HG03025 (cell line): Measurements from ENCODE around the gene OPALIN.

Source experiments
- ATAC-seq: cut with Tn5 transposase; IDR thresholded peaks from one replicate; pipeline ENCODE4 v1.9.1; 2021; ENCODE audit warnings: mild to moderate bottlenecking, moderate library complexity; ENCODE audit not compliant: unreplicated experiment, low FRiP score

OPALIN gene, protein sequence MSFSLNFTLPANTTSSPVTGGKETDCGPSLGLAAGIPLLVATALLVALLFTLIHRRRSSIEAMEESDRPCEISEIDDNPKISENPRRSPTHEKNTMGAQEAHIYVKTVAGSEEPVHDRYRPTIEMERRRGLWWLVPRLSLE

DNA sequence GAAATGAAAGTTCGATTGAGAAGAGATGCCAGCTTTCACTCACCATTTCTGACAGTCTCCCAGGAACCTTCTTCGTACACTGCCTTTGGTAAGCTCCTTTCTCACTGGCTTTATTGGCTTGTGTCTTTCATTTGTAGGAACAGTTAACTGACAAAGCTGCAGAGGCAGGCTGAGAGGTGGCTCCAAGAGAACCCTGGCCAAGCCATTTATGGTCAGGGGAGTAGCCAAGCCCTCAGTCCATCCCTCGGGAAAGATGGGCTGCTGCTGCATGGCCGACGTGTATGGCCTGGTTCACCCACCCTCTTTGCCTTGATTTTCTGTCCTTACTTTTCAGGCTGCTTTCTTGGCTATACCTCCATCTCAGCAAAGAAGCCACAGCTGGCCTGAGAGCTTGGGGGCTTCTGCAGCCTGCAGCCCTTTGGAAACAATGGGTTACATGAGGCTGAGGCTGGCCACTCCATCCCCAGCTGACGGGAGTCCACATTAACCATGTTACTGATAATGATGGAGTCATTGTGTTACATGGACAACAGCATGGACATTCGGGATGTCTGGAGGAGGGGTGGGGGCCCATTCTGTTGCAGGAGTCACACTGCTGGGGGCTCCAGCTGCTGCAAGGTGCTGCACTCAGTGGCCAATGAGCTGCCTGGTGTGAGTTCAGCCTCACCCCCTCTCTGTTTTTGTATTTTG lies at the start of gene OPALIN:
OPALIN (minus strand) TSS at position 152 of the 690 bp plus-strand sequence; CDS start at position 46, 106 bp downstream.
- ATAC-seq: no peak

DNA sequence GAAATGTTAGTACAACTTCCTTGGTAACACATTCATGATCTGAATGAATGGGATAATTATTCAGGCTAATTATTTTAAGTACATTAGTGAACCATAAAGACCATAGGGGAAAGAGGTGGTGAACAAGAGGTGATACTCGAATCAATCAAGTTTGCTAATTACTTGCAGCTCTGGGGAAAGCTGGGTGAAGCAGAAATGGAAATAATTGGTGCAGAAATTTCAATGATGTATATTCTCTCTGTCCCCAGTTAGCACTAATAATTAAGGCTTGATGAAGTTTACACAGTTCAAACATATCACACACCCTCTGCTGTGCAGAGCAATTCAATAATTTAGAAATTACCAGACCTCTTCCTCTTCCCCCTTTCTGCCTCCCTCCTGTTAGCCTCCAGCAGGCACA lies 49.4 kb upstream of the OPALIN start:
- ATAC-seq: no peak

DNA sequence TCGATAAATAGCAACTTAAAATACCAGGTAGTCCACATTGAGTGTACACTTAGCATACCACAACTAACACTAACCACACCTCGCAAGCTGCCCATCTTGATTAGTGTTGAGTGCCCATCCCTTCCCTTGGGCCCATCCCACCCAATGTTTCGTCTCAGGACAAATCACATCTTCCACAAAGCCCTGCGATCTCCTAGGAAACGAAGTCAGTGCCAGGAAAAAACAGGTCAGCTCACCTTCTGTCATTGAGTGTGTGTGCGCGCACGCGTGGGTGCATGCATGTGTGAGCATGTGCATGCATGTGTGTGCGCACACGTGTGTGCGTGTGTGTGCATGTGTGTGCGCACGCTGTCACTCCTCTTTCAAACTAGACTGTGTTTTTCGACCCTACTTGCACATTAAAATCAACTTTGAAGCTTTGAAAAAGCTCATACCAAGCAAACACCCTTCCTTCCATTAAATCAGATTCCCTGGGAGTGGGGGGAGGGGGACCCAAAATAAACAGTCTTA lies 48.8 kb upstream of the OPALIN start:
- no peak for ATAC-seq

DNA sequence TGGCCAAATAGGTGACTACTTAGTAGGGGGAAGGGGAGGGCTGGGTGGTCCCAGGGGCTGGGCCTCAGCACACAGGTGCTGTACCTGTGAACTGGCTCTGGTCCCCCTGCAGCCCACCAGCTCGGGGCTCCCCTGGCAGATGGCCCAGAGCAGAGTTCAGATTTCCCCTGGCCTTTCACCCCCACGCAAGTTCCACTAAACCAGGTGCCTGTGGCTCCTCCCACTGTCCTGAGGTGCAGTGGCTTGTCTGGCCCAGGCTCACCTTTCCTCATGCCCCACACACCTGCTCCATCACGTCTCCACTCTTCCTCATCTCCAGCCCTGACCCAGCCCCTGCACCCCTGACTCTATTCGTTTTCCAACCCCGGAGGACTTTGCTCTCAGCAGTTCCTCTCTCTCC lies 47.3 kb upstream of the OPALIN start:
- no peak for ATAC-seq

DNA sequence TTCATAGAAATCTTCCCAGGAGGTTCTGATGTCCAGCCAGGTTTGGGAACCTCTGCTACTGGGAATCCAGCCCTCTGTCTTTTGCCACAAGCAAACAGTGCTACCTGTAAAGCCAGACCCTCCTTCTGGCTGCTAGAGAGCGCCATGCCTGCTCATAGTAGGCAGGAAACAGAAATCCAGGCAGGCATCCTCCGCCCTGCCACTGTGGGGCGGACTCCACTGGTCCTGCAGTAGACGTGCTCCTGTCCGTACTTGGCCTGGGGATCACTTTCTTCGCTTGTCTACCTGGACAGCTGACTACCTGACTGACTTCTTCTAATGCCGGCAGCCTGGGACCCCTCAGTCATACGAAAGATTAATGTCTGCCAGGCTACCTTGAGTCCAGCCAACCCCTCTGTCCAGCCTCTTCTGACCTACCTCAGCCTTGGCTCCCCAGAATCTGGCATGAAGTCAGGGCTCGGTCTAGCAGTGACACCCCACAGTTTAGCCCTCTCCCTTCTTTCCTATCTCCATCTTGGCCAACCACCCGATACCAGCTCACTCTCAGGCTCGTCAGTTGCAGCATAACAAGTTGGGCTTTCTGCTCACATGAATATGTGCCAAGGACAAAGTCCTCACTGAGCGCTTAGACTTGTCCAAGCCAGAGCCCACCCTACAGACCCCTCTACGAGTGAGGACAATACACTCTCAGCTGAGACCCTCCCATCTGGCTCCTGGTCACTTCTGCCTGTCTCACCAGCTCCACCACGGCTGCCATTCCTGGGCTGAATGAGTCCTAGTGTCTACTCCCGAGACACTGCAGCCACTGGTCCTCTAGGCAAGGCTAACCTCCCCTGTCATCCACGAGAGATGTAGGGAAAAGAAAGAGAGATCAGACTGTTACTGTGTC lies 43.9 kb upstream of the OPALIN start:
- no peak for ATAC-seq

DNA sequence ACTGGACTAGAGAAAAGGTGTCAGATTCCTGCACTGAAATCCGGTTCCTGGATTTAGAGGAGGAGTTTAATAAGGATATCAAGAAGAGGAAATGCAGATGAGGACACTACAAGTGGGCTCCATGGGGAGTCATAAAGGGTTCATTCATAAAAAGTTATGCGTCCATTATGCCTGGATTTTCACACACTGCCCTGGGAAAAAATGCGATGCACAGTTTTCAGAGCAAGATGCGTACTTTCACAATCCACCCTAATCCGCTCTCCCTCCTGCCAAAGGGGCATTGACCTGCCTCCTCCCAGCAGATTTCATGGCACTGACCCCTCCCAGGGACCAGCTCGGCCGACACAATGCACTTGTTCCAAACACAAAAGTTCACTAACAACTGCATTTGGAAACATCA lies 42.2 kb upstream of the OPALIN start:
- ATAC-seq: no peak

DNA sequence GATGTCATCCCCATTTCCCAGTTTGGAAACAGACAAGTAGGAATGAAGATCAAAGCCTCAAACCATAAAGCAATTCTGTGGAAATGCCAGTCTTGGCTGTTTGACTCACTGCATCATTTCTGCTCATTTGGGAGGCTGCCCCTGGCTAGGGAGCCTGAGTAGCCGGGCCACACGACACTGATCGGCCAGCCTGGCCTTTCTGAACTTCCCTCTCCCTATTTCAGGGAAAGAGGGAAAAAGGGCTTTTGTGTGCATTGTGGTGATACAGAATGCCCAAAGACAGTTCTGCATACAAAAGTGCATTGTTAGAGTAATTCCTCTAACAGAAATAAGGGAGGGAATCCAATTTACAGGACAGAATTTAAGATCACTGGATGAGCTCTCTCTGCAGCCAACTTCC lies 41.7 kb upstream of the OPALIN start:
- ATAC-seq: no peak

DNA sequence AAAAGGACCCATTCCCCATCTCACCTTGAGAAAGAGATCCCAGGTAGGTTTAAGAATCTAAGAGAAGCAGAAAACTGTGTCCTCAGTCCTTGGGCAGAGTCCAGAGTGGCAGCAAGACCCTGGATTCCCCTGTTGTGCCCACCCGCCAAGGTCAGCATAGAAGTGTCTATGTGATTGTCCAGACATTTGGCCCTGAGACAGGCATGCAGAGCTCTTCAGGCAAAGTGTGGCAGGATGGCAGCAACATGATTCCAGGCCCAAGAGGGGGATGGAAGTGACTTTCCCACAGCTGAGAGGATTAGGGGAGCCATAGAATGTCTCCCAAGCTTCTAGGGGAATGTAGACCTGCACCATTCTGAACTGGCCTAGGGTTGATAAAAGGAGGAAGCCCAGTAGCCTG lies 39.1 kb upstream of the OPALIN start:
- no peak for ATAC-seq

DNA sequence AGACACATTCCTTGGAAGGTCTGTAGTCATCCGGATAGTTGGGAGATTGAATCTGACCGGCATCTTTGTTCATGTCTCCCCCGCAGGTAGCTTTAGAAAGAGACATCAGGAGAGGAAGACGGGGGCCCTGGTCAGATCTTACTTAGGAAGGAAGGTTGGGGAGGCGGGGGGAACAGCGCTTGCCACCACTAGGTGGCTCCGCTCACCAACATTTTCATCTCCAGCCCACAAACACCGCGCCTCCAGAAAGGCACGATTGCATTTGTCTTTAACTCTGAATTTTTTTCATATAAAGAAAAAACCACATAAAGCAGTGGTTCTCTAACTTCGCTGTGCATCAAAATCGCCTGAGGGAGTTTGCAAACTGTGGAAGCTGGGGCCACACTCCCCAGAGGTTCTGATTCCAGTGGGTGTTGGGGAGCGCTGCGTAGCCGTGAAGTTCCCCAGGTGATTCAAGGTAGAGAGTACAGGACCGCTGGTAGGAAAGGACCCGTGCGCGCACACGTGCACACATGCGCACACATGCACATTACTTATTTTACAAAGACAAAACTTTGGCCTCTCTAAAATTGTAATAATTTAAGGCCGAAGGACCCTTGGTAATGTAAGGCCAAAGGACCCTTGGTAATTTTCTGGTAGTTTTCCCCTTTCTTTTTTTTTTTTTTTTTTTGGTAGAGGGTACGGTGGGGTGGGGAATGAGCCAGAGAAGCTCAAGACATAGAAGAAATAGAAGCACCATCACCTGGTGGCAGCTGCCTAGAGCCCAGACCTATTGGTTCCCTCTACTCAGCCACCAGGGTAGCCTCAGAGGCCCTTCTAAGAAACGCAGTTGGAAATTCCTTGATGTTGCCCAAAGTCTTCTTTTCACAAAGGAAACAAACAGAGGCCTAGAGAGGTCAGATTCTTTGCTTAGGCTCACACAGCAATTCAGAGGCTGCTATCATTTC lies 37.4 kb upstream of the OPALIN start:
- no peak for ATAC-seq

DNA sequence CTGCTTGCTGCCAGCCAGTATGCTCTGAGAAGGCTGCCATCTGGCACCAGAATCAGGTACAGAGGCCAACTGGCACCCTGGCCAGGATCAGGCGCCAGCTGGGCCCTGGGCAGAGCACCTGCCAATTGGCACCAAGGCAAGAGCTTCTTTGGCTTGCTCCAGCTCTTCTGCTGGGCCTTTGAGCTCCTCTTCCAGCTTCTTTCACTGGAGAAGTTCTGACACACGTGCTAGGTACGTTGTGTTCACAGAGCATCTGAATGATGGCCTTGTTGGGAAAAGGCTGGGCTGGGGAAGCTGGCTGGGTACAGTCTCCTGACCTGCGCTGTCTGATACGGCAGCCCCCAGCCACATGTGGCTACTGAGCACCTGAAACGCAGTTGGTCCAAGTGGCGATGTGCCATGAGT lies 31.7 kb upstream of the OPALIN start:
- ATAC-seq: no peak

DNA sequence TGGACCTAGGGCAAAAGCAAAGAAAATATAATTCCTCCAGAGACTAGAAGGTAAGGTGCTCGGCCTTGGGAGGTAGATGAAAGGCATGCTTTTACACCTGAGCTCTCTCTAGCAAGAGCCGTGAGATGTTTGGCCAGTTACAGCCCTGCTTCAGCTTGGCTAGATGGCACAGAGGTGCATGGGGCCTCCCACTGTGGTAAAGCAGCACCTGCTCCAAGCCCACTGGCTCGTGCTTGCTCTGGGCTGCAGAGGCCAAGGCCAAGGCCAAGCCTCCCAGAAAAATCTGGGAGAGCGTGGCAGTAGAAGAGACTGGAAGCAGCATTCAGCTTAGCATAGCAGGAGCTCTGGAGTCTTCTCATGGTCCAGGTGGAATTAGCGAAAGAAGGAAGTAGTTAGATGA lies 31.0 kb upstream of the OPALIN start:
- ATAC-seq: no peak

DNA sequence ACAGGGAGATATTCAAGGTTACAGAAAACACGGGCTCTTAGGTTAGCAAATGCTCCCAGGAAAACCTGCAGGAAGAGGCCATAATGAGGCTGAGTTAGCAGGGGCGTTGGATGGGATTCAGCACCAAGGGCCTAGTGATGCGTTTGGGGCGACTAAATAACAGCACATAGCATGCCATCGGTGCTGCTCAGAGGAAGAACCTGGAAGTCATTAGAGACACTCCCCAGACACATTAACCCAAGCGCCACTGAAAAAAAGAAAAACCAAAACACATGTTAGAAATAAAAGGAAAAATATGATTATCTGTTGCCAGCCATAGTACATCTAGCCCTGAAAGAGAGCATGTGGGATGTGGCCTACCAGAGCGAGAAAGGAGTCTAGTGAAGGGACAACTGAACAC lies 28.8 kb upstream of the OPALIN start:
- no peak for ATAC-seq

DNA sequence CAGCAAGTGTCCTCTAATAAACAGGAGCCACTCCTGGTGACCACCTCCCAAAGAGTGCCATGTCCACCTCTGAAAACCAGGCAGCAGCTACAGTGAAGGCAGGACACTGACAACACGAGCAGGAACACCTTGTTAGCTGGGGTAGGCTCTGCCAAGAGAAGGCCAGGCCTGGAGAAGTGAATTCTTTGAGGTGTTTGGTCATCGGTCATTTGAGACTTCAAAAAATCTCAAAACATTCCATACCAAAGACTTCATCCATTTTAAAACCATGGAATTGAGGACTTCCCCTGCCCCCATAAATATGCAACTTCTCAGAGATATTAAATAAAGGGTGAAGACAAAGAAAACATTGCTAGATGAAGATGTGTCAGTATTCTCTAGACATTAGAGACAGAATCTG lies 28.4 kb upstream of the OPALIN start:
- no peak for ATAC-seq

DNA sequence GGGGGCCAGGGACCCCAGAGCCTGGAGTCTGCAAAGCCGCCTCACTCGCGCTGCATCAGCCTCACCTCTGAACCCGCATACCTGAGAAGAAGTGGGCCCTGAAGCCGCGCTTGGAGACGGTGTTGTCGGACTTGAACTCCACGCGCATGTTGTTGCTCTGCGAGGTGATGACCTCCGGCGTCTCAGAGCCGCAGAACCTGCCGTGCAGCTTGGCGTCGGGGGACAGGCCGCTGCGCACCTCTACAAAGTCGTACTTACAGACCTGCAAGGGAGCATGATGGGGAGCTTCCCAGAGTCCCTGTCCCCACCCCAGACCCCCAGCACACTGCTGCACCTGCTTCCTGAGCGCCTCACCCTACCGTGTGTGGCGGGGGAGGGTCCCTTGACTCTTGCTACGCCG lies 25.7 kb upstream of the OPALIN start:
- ATAC-seq: no peak

DNA sequence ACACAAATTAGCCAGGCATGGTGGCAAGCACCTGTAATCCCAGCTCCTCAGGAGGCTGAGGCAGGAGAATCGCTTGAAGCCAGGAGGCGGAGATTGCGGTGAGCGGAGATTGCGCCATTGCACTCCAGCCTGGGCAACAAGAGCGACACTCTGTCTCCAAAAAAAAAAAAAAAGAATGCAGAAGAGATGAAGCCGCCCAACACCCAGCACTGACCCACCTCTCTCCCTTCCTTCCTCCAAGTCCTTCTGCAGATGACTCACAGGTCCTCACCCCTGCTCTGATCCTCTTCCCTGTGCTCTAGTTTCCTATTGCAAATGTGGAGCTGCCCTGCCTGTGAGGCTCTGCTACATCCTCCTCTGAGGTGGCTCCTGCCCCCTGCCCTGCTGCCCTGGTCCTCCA lies 22.0 kb upstream of the OPALIN start:
- ATAC-seq: no peak

DNA sequence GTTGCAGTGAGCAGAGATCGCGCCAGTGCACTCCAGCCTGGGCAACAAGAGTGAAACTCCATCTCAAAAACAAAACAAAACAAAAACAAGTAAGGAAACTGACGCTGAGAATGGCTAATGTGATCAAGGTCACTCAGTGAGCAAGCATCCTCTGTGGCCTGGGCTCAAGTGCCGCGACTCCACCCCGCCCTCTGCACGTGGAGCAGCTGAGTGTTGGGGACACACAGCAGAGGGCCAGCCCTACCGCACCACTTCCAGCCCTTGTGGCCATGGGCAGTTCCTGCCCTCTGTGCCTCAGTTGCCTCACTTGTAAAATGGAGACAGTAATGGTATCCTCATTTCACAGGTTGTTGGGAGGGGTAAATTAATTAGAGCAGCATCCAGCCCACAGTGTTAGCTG lies 21.0 kb upstream of the OPALIN start:
- no peak for ATAC-seq

DNA sequence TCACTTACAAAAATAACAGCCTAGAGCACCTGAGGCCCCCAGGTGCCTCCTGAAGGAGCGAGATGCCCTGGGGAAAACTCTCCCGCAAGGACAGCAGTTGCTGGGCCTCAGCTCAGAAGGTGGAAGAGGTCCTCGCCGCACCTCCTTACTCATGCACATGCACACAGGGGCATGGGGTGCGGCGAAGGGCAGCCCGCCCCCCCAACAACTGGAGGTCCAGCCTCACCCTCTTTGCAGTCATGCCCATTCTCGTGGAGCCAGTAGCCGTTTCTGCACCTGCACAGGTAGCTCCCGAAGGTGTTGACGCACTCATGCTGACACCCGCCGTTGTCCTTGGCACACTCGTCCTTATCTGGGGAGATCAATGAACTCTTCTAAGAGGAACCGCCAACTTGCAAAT lies 19.9 kb upstream of the OPALIN start:
- no peak for ATAC-seq

DNA sequence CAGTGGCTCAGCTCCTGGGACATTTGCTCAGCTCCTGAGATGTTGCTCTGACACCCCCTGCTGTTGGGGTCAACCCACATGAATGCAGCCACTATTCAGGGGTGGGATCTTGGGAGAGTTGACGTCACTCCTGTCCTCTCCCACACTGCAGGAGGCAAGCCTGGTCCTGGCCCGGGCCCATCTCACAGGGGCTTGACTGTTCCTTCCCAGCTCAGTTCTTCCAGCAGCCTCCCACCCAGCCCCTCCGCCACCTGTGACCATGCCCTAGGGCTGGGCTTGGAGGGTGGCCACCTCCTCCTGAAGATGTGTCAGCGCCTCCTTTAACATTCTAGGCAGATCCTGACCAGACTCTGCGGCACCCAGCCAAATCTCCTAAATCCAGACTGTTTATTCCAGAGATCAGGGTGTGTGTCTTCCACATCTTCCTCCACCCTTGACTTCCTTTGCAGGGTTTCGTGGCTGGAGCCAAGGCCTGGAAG lies 19.1 kb upstream of the OPALIN start:
- no peak for ATAC-seq

DNA sequence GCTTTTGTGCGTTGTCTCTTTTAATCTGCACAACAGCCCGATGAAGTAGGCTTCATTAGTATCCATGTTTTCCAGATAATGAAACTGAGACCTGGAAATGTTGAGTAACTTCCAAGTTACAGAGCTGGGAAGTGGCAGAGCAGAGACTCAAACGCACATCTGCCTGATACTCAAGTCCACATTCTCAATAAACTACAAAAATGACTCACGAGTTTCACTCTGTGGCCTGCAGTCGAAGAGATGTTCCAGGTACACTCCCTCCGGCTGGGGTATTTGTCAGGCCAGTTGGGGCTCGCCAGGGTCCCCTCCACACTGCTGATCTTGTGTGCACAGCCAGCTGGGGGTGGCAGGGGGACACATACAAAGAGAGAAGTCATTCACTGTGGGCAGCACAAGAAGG lies 17.7 kb upstream of the OPALIN start:
- ATAC-seq: no peak
